DND-41 (cell line): ENCODE data around the gene ANKRD23.

Experiments used
- CTCF ChIP-seq: IDR thresholded peaks from 2 replicates; pipeline ENCODE4 v1.5.1; 2012; ENCODE audit warnings: borderline replicate concordance, low read length, moderate library complexity, mild to moderate bottlenecking; ENCODE audit not compliant: poor library complexity, severe bottlenecking; ENCODE audit errors: extremely low read depth
- EZH2 ChIP-seq: IDR thresholded peaks from 3 replicates; pipeline ENCODE4 v1.6.1; 2012; ENCODE audit warnings: borderline replicate concordance, low read depth, mild to moderate bottlenecking, moderate library complexity, low read length, inconsistent platforms; ENCODE audit not compliant: severe bottlenecking

- TF ChIP-seq CTCF: no peak
- TF ChIP-seq EZH2: no peak
These were observed 35.1 kb upstream of the ANKRD23 start for GRCh38 chr2:96878796-96879544.
